Vagina (tissue), 2 donors: ENCODE results near the gene GATD1. TPM values are rescaled to one million over a fixed set of nuclear protein-coding genes. Genes with fewer than 3 reads are reported as not detected.
A peak's percentile ranks its signal among the peaks of the same experiment; 100 is the strongest.

Source experiments
- DNase-seq, 2 donors: peaks; one replicate each; pipeline ENCODE4 v3.0.0-alpha.2; 2017; ENCODE audit errors: extremely low spot score in 2 of 2
- H3K27ac ChIP-seq: fragments of 200-600 bp; sonication (generic); one replicate; pipeline ENCODE4 v1.5.1; 2019
- H3K27me3 ChIP-seq: fragments of 200-600 bp; sonication (generic); one replicate; pipeline ENCODE4 v1.5.1; 2019
- H3K36me3 ChIP-seq, 2 donors: fragments of 200-600 bp; sonication (generic); one replicate each; pipeline ENCODE4 v1.5.1; 2017 to 2019
- H3K4me1 ChIP-seq: fragments of 200-600 bp; sonication (generic); one replicate; pipeline ENCODE4 v1.5.1; 2019
- H3K4me3 ChIP-seq, 2 donors: fragments of 200-600 bp; sonication (generic); 1 replicate in 1 of 2; 2 replicates in 1 of 2; pipeline ENCODE4 v1.5.1; 2016 to 2019
- H3K9me3 ChIP-seq: fragments of 200-600 bp; sonication (generic); one replicate; pipeline ENCODE4 v1.5.1; 2019
- POLR2A ChIP-seq, 2 donors: fragments of 450-650 bp; IDR thresholded peaks; one replicate each; pipeline ENCODE4 v1.6.1; 2017; ENCODE audit warnings: antibody characterized with exemption in 2 of 2, mild to moderate bottlenecking in 2 of 2, moderate library complexity in 2 of 2
- POLR2AphosphoS5 ChIP-seq, 2 donors: sonication (generic); formaldehyde crosslinking; IDR thresholded peaks; one replicate each; pipeline ENCODE4 v1.9.0; 2017; ENCODE audit warnings: antibody characterized with exemption in 2 of 2, mild to moderate bottlenecking in 2 of 2, low read depth in 1 of 2; ENCODE audit not compliant: insufficient read depth in 1 of 2
- intact Hi-C: fragments of 100-400 bp; cut with DNase I; formaldehyde crosslinking; loops from one replicate; pipeline ENCODE4 v1.15.1; 2023
- total RNA-seq: library from RNA; depleted of rRNA; stranded (reverse); fragments of >200 nt; gene quantifications from one replicate; pipeline ENCODE4 v1.2.3, GENCODE V29; 2016
- TF ChIP-seq, protein P1 (sequence below), 3 experiments: fragments of 450-650 bp in 2 of 3; fragments of 200-600 bp in 1 of 3; sonication (generic) in 1 of 3; IDR thresholded peaks; one replicate each; pipeline ENCODE4 v1.5.1; 2017 to 2019; ENCODE audit warnings: antibody characterized with exemption in 3 of 3, mild to moderate bottlenecking in 2 of 3, moderate library complexity in 2 of 3

The GATD1 gene
- total RNA-seq, 1 donor from 2014 or later, result 33.4 TPM

- intact Hi-C loops, result no loop called here
- H3K4me1 ChIP-seq, result peaks cover 35% of the 10 kb centered on the region
- DNase-seq, result no peak
These were observed 43.6 kb upstream of the GATD1 start for GRCh38 chr11:820655-821511.

GRCh38 chr11:819943-820649, 42.8 kb upstream of the GATD1 start:
- peaks cover 35% of the 10 kb centered on the region for H3K4me1 ChIP-seq
- DNase-seq, result no peak
- intact Hi-C loops, result no loop called here
- H3K36me3 ChIP-seq, result peaks cover 0 to 25% of the 10 kb centered on the region in 2 donors
- H3K27me3 ChIP-seq, result no peaks in the 10 kb centered on the region
- peak overlapping the region; percentile 89 for H3K27ac ChIP-seq
- H3K9me3 ChIP-seq, result no peaks in the 10 kb centered on the region
- H3K4me3 ChIP-seq, result peak overlapping the region; percentile 95 to 98
- TF ChIP-seq, protein P1, sequence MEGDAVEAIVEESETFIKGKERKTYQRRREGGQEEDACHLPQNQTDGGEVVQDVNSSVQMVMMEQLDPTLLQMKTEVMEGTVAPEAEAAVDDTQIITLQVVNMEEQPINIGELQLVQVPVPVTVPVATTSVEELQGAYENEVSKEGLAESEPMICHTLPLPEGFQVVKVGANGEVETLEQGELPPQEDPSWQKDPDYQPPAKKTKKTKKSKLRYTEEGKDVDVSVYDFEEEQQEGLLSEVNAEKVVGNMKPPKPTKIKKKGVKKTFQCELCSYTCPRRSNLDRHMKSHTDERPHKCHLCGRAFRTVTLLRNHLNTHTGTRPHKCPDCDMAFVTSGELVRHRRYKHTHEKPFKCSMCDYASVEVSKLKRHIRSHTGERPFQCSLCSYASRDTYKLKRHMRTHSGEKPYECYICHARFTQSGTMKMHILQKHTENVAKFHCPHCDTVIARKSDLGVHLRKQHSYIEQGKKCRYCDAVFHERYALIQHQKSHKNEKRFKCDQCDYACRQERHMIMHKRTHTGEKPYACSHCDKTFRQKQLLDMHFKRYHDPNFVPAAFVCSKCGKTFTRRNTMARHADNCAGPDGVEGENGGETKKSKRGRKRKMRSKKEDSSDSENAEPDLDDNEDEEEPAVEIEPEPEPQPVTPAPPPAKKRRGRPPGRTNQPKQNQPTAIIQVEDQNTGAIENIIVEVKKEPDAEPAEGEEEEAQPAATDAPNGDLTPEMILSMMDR (IDR thresholded peaks at IDR 0.05), result no peak
- TF ChIP-seq POLR2AphosphoS5 (IDR thresholded peaks at IDR 0.05; ENCODE audit: insufficient read depth in 1 of 2, low read depth in 1 of 2), result peak; percentile 22 to 41

More at GRCh38 chr11:820655-821511, 43.6 kb upstream of the GATD1 start:
- no peaks in the 10 kb centered on the region for H3K9me3 ChIP-seq
- TF ChIP-seq, protein P1 (IDR thresholded peaks at IDR 0.05), result no peak
- TF ChIP-seq POLR2A (IDR thresholded peaks at IDR 0.05) (no peak), POLR2AphosphoS5 (IDR thresholded peaks at IDR 0.05; ENCODE audit: insufficient read depth in 1 of 2, low read depth in 1 of 2) (peak in 1 of 2 donors; percentile 23)
- peak overlapping the region; percentile 95 to 98 for H3K4me3 ChIP-seq
- peaks cover 0 to 28% of the 10 kb centered on the region in 2 donors for H3K36me3 ChIP-seq
- H3K27me3 ChIP-seq, result no peaks in the 10 kb centered on the region
- peak overlapping the region; percentile 89 for H3K27ac ChIP-seq

- peak overlapping the region; percentile 89 for H3K27ac ChIP-seq
- H3K4me1 ChIP-seq, result peaks cover 35% of the 10 kb centered on the region
- no peak for DNase-seq
- no peaks in the 10 kb centered on the region for H3K9me3 ChIP-seq
- peaks cover 0 to 17% of the 10 kb centered on the region in 2 donors for H3K36me3 ChIP-seq
- no peaks in the 10 kb centered on the region for H3K27me3 ChIP-seq
- peak overlapping the region; percentile 95 to 98 for H3K4me3 ChIP-seq
- TF ChIP-seq POLR2A (IDR thresholded peaks at IDR 0.05) (peak in 1 of 2 donors; percentile 81), POLR2AphosphoS5 (IDR thresholded peaks at IDR 0.05; ENCODE audit: insufficient read depth in 1 of 2, low read depth in 1 of 2) (peak in 1 of 2 donors; percentile 61)
- TF ChIP-seq, protein P1 (IDR thresholded peaks at IDR 0.05), result no peak
- intact Hi-C loops, result no loop called here
These were observed 42.0 kb upstream of the GATD1 start for GRCh38 chr11:819129-819931.

GRCh38 chr11:818396-819128, 41.3 kb upstream of the GATD1 start, which contains the start of gene PNPLA2:
PNPLA2 (plus strand) TSS chr11:818914; CDS start chr11:819719, 805 bp downstream.
- intact Hi-C loops, result no loop called here
- H3K9me3 ChIP-seq, result no peaks in the 10 kb centered on the region

More at GRCh38 chr11:818396-819128, 41.3 kb upstream of the GATD1 start, which contains the start of gene PNPLA2:
- H3K27me3 ChIP-seq, result no peaks in the 10 kb centered on the region
- H3K4me3 ChIP-seq, result peak within 1 kb of the TSS; percentile 95 to 98
- peak within 1 kb of the TSS; percentile 89 for H3K27ac ChIP-seq
- no peak for DNase-seq
- H3K36me3 ChIP-seq, result peaks cover 0 to 13% of the 10 kb centered on the region in 2 donors
- TF ChIP-seq POLR2A (IDR thresholded peaks at IDR 0.05) (no peak), POLR2AphosphoS5 (IDR thresholded peaks at IDR 0.05; ENCODE audit: insufficient read depth in 1 of 2, low read depth in 1 of 2) (peak in 1 of 2 donors; percentile 74)
- TF ChIP-seq, protein P1 (IDR thresholded peaks at IDR 0.05), result no peak
- H3K4me1 ChIP-seq, result peaks cover 35% of the 10 kb centered on the region
